ENCODE data around the gene SPAG16.

The SPAG16 gene

DNA sequence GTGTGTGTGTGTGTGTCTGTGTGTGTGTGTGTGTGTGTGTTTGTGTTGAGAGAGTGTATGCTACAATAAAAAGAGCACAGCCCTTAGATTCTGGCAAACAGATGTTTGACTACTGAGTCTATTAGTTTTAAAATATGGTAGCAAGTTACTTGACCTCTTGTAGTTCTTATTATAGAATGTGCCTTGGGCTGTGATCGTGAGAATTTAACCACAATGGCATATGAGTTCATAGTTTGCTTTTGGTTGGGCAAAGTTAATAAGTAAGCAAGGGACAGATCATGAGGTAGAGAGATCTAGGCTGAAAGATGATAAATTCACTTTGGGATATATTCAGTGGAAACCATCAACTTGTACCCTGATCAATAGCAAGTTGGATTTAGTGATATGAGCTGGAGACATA, 792.3 kb downstream of the SPAG16 start:
- DNase-seq (ENCODE audit: low read depth in 2 of 2): no peak

GRCh38 chr2:214077727-214078126, 793.5 kb downstream of the SPAG16 start:
- no peak for DNase-seq (ENCODE audit: low read depth in 2 of 2)

DNA sequence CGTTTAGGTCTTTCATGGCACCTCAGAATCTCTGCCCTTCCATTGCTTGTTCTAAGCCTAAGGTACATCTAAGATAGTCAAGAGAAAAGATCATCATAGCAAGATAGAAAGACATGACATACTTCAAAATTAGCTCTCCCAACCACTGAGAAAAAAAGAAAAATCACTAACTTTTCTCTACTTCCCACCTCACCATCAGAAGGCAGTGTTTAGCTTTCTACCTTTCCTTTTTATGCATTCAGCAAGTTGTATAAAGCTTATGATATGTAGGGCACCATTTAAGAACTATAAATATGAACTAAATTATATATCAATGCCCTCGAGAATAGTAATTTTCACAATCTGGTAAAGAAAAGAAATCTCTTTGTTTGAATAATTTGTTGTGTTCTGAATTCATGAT, 794.8 kb downstream of the SPAG16 start:
- no peak for DNase-seq (ENCODE audit: low read depth in 2 of 2)

GRCh38 chr2:214088536-214088935, 804.3 kb downstream of the SPAG16 start:
- DNase-seq (ENCODE audit: low read depth in 2 of 2): no peak

DNA sequence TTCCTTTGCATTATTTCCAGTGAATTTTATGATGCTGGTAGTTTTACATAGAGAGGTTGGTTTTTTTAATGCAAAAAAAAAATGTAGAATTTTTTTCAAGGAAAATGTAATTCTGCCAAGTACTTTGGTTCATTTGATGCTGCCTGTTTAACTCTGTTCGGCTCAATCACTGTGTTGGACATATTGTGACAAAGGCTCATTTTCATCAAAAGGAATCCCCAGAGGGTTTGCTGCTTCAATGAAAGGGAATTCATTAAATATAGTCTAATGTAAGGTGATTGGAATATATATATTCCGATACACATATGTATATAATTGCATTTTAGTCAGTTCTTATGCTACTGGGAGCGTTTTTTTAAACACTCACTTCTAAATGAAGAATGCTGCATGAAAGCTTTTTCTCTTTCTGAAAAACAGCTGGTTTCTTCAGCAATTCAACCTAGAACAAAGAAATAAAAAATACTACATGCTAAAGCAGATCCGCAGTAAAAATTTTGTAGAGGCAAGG, 812.0 kb downstream of the SPAG16 start:
- DNase-seq (ENCODE audit: low read depth in 2 of 2): no peak

GRCh38 chr2:214098811-214099210, 814.5 kb downstream of the SPAG16 start:
- no peak for DNase-seq (ENCODE audit: low read depth in 2 of 2)

- DNase-seq (ENCODE audit: low read depth in 2 of 2): no peak
Observed at GRCh38 chr2:214100488-214100887, 816.2 kb downstream of the SPAG16 start.

DNA sequence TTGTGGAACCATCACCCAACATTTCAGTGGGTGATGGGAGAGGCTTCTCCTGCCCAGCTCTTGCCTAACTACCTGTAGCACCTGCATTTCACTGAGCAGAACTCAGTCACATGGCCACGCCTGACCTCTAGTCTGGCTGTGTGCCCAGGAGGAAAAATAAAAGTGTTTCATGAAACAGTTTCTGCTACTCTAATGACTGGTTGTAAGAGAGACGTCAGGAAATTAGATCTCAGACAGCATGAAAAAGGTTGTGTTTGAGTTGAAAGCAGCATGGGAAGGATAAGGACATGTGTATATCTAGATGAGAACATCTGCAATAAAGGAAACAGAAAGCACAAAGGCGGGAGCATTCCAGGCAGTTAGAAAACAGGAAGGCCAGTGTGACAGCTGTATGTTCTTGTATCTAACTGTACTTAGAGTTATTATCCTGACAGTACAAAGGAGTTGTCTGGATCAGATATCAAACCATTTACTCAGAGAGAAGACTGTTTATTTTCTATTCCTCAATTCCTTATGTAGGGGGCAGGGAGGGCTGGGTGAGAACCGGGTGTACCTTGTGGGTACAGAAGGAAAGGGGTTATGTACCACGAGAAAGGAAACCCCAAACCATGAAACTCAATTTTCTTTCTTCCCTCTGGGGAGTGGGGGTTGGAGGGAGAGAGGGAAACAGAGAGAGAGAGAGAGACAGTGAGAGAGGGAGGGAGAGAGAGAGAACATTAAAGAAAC, 819.2 kb downstream of the SPAG16 start:
- no peak for DNase-seq (ENCODE audit: low read depth in 2 of 2)

- DNase-seq (ENCODE audit: low read depth in 2 of 2): no peak
Observed at GRCh38 chr2:214104219-214104618, 820.0 kb downstream of the SPAG16 start.

DNA sequence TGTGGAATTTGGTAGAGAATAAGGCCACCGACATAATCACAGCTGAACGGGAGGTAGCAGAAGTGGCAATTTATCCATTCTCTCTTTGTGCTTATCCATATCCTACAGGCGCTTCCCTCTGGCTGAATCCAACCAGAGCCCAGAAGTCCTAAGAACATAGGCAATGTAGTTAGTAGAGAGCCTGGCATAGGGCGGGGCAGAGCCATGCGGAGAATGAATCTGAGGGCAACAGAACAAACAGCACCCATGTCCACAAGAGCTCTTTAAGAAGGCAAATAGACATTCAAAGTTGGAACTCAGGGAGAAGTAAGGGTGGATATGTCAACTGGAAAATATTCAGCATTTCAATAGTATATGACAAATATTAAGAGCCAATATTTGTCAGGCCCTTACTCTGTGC, 820.7 kb downstream of the SPAG16 start:
- no peak for DNase-seq (ENCODE audit: low read depth in 2 of 2)

DNA sequence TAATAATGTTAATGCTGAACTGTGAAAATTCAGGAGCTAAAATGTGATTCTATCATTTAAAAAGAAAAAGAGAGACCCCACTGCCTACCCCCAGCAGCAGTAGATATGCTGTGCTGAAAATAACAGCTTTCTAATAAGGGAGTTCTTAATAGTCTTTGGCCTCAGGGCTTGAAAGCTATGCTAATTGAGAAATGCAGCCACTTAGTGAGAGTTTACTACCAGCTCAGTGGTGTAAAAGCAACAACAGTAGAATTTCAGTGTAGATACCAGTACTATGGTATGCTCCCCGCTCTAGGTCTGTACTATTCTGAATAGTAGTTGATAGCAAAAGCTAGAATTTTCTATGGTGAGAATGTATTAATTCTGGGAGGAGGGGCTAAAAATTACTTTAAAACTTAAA, 823.5 kb downstream of the SPAG16 start:
- no peak for DNase-seq (ENCODE audit: low read depth in 2 of 2)

- DNase-seq (ENCODE audit: low read depth in 2 of 2): no peak
Observed at GRCh38 chr2:214108598-214108997, 824.3 kb downstream of the SPAG16 start.

GRCh38 chr2:214117054-214117453, 832.8 kb downstream of the SPAG16 start:
- no peak for DNase-seq (ENCODE audit: low read depth in 2 of 2)

GRCh38 chr2:214126135-214126534, 841.9 kb downstream of the SPAG16 start:
- DNase-seq (ENCODE audit: low read depth in 2 of 2): no peak

- no peak for DNase-seq (ENCODE audit: low read depth in 2 of 2)
Observed at GRCh38 chr2:214127170-214127569, 842.9 kb downstream of the SPAG16 start.

DNA sequence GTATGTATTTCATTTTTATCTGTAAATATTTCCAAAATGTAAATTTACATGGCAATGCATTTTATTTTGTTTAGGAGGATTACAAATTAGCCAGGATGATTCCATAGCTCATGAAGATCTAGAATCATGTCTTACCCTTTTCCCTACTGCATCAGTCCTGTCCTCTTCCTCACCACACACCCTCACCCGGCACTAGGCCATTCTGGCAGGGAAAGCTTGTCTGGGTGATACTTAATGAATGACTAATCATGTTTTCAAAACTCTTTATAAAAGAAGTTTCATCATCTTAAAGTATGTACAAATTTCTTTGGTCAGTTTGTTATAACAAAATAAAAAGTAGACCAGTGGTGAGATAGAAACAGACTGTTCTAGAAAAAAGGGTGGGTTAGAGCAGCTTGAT, 843.3 kb downstream of the SPAG16 start:
- DNase-seq (ENCODE audit: low read depth in 2 of 2): no peak

DNA sequence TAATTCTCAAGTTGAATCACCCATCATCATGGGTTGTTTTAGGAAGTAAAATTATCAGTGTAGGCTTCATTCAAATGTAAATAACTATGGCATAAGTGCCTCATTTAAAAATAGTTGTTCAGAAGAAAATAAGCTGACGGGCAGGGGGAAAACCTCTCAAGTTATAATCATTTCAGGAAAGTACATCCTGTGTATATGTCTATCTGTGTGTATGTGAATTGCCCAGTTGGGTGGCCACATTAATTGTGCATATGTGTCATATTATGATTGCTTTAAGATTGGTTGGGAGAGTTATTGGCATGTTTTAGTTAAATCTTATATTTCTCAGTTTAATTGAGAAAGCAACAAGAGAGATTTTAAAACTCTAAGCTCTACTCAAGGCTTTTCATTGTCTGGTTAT, 843.8 kb downstream of the SPAG16 start:
- no peak for DNase-seq (ENCODE audit: low read depth in 2 of 2)

DNA sequence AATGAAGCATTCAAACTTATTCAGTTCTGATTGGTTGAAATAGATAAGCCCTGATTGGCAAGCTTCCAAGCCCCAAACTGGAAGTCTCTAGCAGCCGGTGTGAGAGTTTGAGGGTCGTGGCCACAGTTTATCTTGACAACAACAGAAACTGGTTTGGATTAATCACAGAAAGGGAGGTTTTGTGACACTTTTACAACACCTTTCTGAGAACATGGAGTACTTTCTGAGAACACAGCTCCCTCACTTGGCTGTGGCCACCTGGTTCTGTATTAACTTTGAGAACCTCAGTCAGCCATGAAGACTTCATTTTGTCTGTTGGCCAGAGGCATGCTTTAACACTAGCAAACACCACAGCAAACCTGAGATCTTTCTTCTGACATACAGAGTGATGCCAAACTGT, 845.9 kb downstream of the SPAG16 start:
- no peak for DNase-seq (ENCODE audit: low read depth in 2 of 2)

DNA sequence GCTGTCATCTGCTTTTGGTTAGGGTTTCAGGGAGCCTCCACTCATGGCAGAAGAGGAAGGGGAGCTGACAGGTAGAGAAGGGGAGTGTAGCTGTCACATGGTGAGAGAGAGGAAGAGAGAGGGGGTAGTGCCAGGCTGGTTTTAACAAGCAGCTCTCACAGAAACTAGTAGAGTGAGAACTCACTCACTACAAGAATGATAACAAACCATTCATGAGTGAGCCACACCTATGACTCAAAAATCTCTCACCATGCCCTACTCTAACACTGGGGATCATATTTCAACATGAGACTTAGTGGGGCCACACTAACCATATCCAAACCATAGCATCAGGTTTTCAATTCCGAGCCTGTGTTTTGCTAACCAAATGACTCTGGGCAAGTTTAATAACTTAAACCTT, 851.7 kb downstream of the SPAG16 start:
- no peak for DNase-seq (ENCODE audit: low read depth in 2 of 2)

- no peak for DNase-seq (ENCODE audit: low read depth in 2 of 2)
Observed at GRCh38 chr2:214138779-214139178, 854.5 kb downstream of the SPAG16 start.

DNA sequence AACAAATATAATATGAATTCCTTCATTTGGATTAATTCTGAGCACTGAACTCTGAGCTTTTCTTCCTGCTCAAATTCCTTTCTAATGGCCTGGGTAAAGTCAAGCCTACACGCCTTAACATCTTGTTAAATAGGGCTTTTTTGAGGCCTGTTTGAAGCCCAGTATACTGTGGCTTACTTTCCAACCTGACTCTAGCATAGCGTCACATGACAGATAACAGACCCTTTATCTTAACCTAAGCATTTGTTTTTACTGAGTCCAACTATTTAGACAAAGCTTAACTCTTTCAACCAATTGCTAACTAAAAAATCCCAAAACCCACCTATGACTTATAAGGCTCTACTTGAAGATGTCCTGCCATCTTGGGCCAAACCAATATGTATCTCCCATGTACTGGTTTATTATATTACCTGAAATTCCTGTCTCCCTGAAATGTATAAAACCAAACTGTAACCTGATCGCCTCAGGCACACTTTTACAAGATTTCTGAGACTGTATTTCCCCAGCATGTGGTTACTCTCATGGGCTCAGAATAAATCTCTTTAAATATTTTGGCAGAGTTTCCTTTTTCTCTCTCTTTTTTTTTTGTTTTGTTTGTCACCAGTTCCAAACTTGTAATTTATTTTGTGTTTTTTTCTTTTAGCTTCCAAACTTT, 855.5 kb downstream of the SPAG16 start:
- no peak for DNase-seq (ENCODE audit: low read depth in 2 of 2)

GRCh38 chr2:214156971-214157370, 872.7 kb downstream of the SPAG16 start:
- no peak for DNase-seq (ENCODE audit: low read depth in 2 of 2)

DNA sequence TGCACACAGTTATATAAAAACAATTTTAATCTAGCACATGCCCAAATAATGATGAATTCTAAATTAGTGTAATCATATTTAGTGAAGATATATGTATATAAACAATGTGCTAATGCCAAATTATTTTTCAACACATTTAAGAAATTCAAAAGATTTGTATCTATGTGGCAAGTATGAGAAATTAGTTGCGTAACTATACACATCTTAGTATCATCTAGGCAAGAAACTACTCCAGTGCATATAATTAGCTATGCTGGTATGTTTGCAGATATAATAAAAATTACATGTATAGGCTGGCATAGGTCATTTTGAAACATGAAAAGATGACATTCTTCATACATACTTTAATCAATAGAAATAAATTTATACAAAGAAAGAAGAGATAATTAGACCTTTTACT, 874.6 kb downstream of the SPAG16 start:
- DNase-seq (ENCODE audit: low read depth in 2 of 2): no peak

DNA sequence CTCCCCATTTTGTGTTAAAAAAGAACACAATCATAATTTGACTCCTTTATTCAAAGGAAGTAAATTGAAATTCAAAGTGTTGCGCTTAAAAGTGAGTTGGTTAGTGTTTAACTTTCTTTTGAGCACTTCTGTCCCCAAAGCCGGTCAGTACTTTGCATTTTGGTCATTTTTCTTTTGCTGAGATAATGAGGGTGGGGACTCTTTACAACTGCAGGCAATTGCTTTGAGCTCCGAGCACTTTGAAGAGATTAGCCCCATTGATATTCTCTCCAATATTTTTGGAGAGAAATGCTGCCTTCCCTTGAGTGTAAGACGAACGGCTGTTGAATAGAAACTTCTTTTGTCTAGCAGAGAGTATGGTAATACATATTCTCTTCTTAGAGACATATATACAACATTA, 885.0 kb downstream of the SPAG16 start:
- DNase-seq (ENCODE audit: low read depth in 2 of 2): no peak

All from stimulated activated CD4-positive, alpha-beta T cell treated with anti-CD3 and anti-CD28 coated beads, Interleukin-1b, Interleukin-23, amount 100 ng/mL, for 1 hour (primary cell).